GM23338 (cell line): ENCODE data around the gene C17orf50. TPM values are rescaled to one million over a fixed set of nuclear protein-coding genes. Genes with fewer than 3 reads are reported as not detected.

ENCODE experiments used
- ATAC-seq: fragments of 200-7000 bp; cut with Tn5 transposase; 3 replicates; pipeline ENCODE4 v1.9.1; 2020
- DNase-seq: peaks from one replicate; pipeline ENCODE4 v3.0.0-alpha.2; 2015; ENCODE audit warnings: low spot score
- H2AFZ ChIP-seq: fragments of 200-600 bp; sonication (generic); 2 replicates; pipeline ENCODE4 v1.8.0; 2016; ENCODE audit warnings: antibody characterized with exemption, mild to moderate bottlenecking, moderate library complexity
- H3F3A ChIP-seq: fragments of 200-600 bp; sonication (generic); replicated peaks from 2 replicates; pipeline ENCODE4 v1.8.0; 2017; ENCODE audit warnings: antibody characterized with exemption, mixed run types, low read depth
- H3K27ac ChIP-seq: fragments of 200-600 bp; sonication (generic); 2 replicates; pipeline ENCODE4 v1.6.1; 2016; ENCODE audit warnings: low read depth
- H3K27me3 ChIP-seq: fragments of 200-600 bp; sonication (generic); 2 replicates; pipeline ENCODE4 v1.8.0; 2016; ENCODE audit warnings: mild to moderate bottlenecking, mixed run types, moderate library complexity; ENCODE audit not compliant: insufficient read depth
- H3K36me3 ChIP-seq: fragments of 200-600 bp; sonication (generic); 2 replicates; pipeline ENCODE4 v1.8.0; 2016; ENCODE audit warnings: mild to moderate bottlenecking; ENCODE audit not compliant: insufficient read depth
- H3K4me1 ChIP-seq: fragments of 200-600 bp; sonication (generic); 2 replicates; pipeline ENCODE4 v1.8.0; 2016; ENCODE audit warnings: mild to moderate bottlenecking, moderate library complexity; ENCODE audit not compliant: insufficient read depth
- H3K4me2 ChIP-seq: fragments of 200-600 bp; sonication (generic); 2 replicates; pipeline ENCODE4 v1.7.1; 2017; ENCODE audit warnings: mixed run types
- H3K4me3 ChIP-seq: fragments of 200-600 bp; sonication (generic); 2 replicates; pipeline ENCODE4 v1.6.1; 2016; ENCODE audit warnings: mixed run types
- H3K79me2 ChIP-seq: fragments of 200-600 bp; sonication (generic); replicated peaks from 2 replicates; pipeline ENCODE4 v1.8.0; 2017; ENCODE audit warnings: mild to moderate bottlenecking; ENCODE audit not compliant: insufficient read depth
- H3K9me2 ChIP-seq: fragments of 200-600 bp; sonication (generic); 2 replicates; pipeline ENCODE4 v1.8.0; 2017; ENCODE audit not compliant: insufficient read depth
- H4K20me1 ChIP-seq: fragments of 200-600 bp; sonication (generic); replicated peaks from 2 replicates; pipeline ENCODE4 v1.8.0; 2017; ENCODE audit warnings: mild to moderate bottlenecking; ENCODE audit not compliant: insufficient read depth
- H3K27ac Mint-ChIP-seq: 2 replicates; pipeline ENCODE4 v1.8.0; 2020; ENCODE audit warnings: inconsistent platforms, mild to moderate bottlenecking, moderate library complexity, mixed read lengths
- H3K27me3 Mint-ChIP-seq: 3 replicates; pipeline ENCODE4 v1.8.0; 2022; ENCODE audit warnings: low read depth, mild to moderate bottlenecking, moderate library complexity, mixed read lengths, inconsistent platforms; ENCODE audit not compliant: insufficient read depth, poor library complexity
- H3K36me3 Mint-ChIP-seq: 3 replicates; pipeline ENCODE4 v1.8.0; 2021; ENCODE audit warnings: low read depth, mild to moderate bottlenecking, inconsistent platforms, moderate library complexity, mixed read lengths
- H3K4me1 Mint-ChIP-seq: 3 replicates; pipeline ENCODE4 v1.8.0; 2020; ENCODE audit warnings: mild to moderate bottlenecking, inconsistent platforms, mixed read lengths
- H3K4me3 Mint-ChIP-seq: 3 replicates; pipeline ENCODE4 v1.8.0; 2021; ENCODE audit warnings: moderate library complexity, mild to moderate bottlenecking, inconsistent platforms, mixed read lengths
- H3K9me3 Mint-ChIP-seq: 3 replicates; pipeline ENCODE4 v1.8.0; 2020; ENCODE audit warnings: moderate library complexity, mild to moderate bottlenecking, inconsistent platforms, mixed read lengths
- CREB1 ChIP-seq: fragments of 250-450 bp; sonication (Bioruptor Pico); IDR thresholded peaks from 2 replicates; pipeline ENCODE4 v1.5.0; 2020; ENCODE audit warnings: low read depth, mild to moderate bottlenecking, moderate library complexity
- CTCF ChIP-seq, 2 experiments: fragments of 200-600 bp in 1 of 2; sonication (generic) in 1 of 2; conservative IDR thresholded peaks; 2 replicates each; pipeline versions ENCODE4 v1.5.1 to v1.6.1; 2016 to 2017; ENCODE audit warnings: antibody characterized with exemption in 2 of 2, low read depth in 2 of 2, mild to moderate bottlenecking in 2 of 2, moderate library complexity in 1 of 2
- ETS1 ChIP-seq: IDR thresholded peaks from 2 replicates; pipeline ENCODE4 v1.6.1; 2016; ENCODE audit warnings: antibody characterized with exemption
- EZH2 ChIP-seq: fragments of 200-600 bp; sonication (generic); IDR thresholded peaks from one replicate; pipeline ENCODE4 v1.8.0; 2017; ENCODE audit warnings: antibody characterized with exemption, mild to moderate bottlenecking, low read depth; ENCODE audit not compliant: unreplicated experiment
- EZH2phosphoT487 ChIP-seq: fragments of 200-600 bp; sonication (generic); IDR thresholded peaks from one replicate; pipeline ENCODE4 v1.8.1; 2018; ENCODE audit warnings: antibody characterized with exemption; ENCODE audit not compliant: unreplicated experiment
- JUNB ChIP-seq: IDR thresholded peaks from one replicate; pipeline ENCODE4 v1.6.1; 2016; ENCODE audit warnings: antibody characterized with exemption; ENCODE audit not compliant: unreplicated experiment
- NANOG ChIP-seq: IDR thresholded peaks from 2 replicates; pipeline ENCODE4 v1.6.1; 2016; ENCODE audit warnings: antibody characterized with exemption, borderline replicate concordance
- POLR2AphosphoS5 ChIP-seq: IDR thresholded peaks from 2 replicates; pipeline ENCODE4 v1.6.1; 2016; ENCODE audit warnings: antibody characterized with exemption, low read depth
- REST ChIP-seq: IDR thresholded peaks from one replicate; pipeline ENCODE4 v1.6.1; 2018; ENCODE audit warnings: antibody characterized with exemption; ENCODE audit not compliant: unreplicated experiment
- STAT1 ChIP-seq: IDR thresholded peaks from one replicate; pipeline ENCODE4 v1.6.1; 2016; ENCODE audit warnings: antibody characterized with exemption; ENCODE audit not compliant: unreplicated experiment
- ZNF114 ChIP-seq: fragments of 250-450 bp; sonication (Bioruptor Pico); IDR thresholded peaks from 2 replicates; pipeline ENCODE4 v1.5.0; 2020; ENCODE audit warnings: mild to moderate bottlenecking, moderate library complexity
- ZNF331 ChIP-seq: fragments of 250-450 bp; sonication (Bioruptor Pico); IDR thresholded peaks from 2 replicates; pipeline ENCODE4 v1.5.0; 2020; ENCODE audit warnings: low read depth, mild to moderate bottlenecking, moderate library complexity
- polyA plus RNA-seq: library from polyadenylated mRNA; unstranded; fragments of >200 nt; fragmentation: Nextera tagmentation; extraction: Ambion mirVana; gene quantifications from 2 replicates; pipeline ENCODE4 v1.2.1, GENCODE V29; 2016
- total RNA-seq: library from RNA; depleted of rRNA; stranded (reverse); fragments of >200 nt; shearing (Covaris generic); gene quantifications from 2 replicates; pipeline ENCODE4 v1.2.3, GENCODE V29; 2014

Gene C17orf50
- total and polyA plus RNA-seq, 2 experiments from 2014 or later: 0.74 to 1.6 TPM

GRCh38 chr17:35740216-35740615 lies 20.5 kb upstream of the C17orf50 start:
- TF ChIP-seq CREB1 (CRISPR knock-in tag): no peak
- no peak for TF ChIP-seq EZH2
- Mint-ChIP-seq H3K4me3 (no peak overlapping the region), H3K27me3 (peaks cover 30% of the 10 kb centered on the region), H3K4me1 (peaks cover 11% of the 10 kb centered on the region), H3K9me3 (peaks cover 12% of the 10 kb centered on the region; the same call in 2 of the 3 replicates), H3K27ac (no peak overlapping the region), H3K36me3 (0 out of 3 replicates have a peak, but pooled peaks cover 8% of the 10 kb centered on the region)
- H3K27me3 ChIP-seq: peaks cover 57% of the 10 kb centered on the region
- no peak overlapping the region for H2AFZ ChIP-seq
- H3K79me2 ChIP-seq: no peaks in the 10 kb centered on the region
- H3K36me3 ChIP-seq: no peaks in the 10 kb centered on the region
- H3K4me1 ChIP-seq: peaks cover 4% of the 10 kb centered on the region; the same call in 1 of the 2 replicates
- peaks cover 6% of the 10 kb centered on the region; the same call in 1 of the 2 replicates for H3K9me2 ChIP-seq
- no peaks in the 10 kb centered on the region; the same call in 1 of the 2 replicates for H4K20me1 ChIP-seq
- no peak overlapping the region for H3K4me2 ChIP-seq
- H3F3A ChIP-seq: peaks cover 8% of the 10 kb centered on the region; the same call in 1 of the 2 replicates
- H3K27ac ChIP-seq: no peak overlapping the region
- no peak for DNase-seq
- no peak for ATAC-seq
- H3K4me3 ChIP-seq: no peak overlapping the region

- Mint-ChIP-seq H3K4me3 (peak overlapping the region; percentile 71), H3K27me3 (peaks cover 28% of the 10 kb centered on the region), H3K36me3 (0 out of 3 replicates have a peak, but pooled peaks cover 8% of the 10 kb centered on the region), H3K4me1 (peaks cover 11% of the 10 kb centered on the region), H3K9me3 (peaks cover 12% of the 10 kb centered on the region; the same call in 2 of the 3 replicates), H3K27ac (no peak overlapping the region)
- no peak overlapping the region for H3K27ac ChIP-seq
- no peaks in the 10 kb centered on the region for H3K36me3 ChIP-seq
- peak; percentile 85 for ATAC-seq
- H3K27me3 ChIP-seq: peaks cover 57% of the 10 kb centered on the region
- peak overlapping the region; percentile 56; the same call in 1 of the 2 replicates for H2AFZ ChIP-seq
- H3K9me2 ChIP-seq: peaks cover 6% of the 10 kb centered on the region; the same call in 1 of the 2 replicates
- H3F3A ChIP-seq: peaks cover 8% of the 10 kb centered on the region; the same call in 1 of the 2 replicates
- H3K79me2 ChIP-seq: no peaks in the 10 kb centered on the region
- H3K4me3 ChIP-seq: peak overlapping the region; percentile 55
- H4K20me1 ChIP-seq: no peaks in the 10 kb centered on the region; the same call in 1 of the 2 replicates
- peak overlapping the region; percentile 79 for H3K4me2 ChIP-seq
- H3K4me1 ChIP-seq: peaks cover 4% of the 10 kb centered on the region; the same call in 1 of the 2 replicates
- peak; percentile 88 for DNase-seq
- no peak for TF ChIP-seq EZH2phosphoT487
- no peak for TF ChIP-seq ZNF331 (CRISPR knock-in tag)
- no peak for TF ChIP-seq NANOG
- no peak for TF ChIP-seq ZNF114 (CRISPR knock-in tag)
- TF ChIP-seq EZH2: no peak
- TF ChIP-seq REST: no peak
- TF ChIP-seq POLR2AphosphoS5: peak; percentile 28; the same call in 1 of the 2 replicates
- no peak for TF ChIP-seq STAT1
- peak in 1 of 2 experiments; percentile 18; a peak in 2 of 4 replicates for TF ChIP-seq CTCF (conservative IDR thresholded peaks at IDR 0.05; ENCODE audit: low read depth in 2 of 2)
- no peak for TF ChIP-seq ETS1
- no peak for TF ChIP-seq JUNB
These were observed 19.4 kb upstream of the C17orf50 start for GRCh38 chr17:35740997-35741931.
